Medulla oblongata (tissue), 1 donor: ENCODE results near the gene PLXNB3.
"Not testable (repeated sequence)": the region's sequence is repeated elsewhere in the genome, so short reads cannot be mapped to it uniquely, and the experiment has no call there.

Experiments used
- DNase-seq: peaks from one replicate; pipeline ENCODE4 v3.0.0-alpha.2; 2015; ENCODE audit errors: extremely low spot score

The PLXNB3 gene

GRCh38 chrX:153814591-153815315 lies 50.7 kb downstream of the PLXNB3 start:
- no peak for DNase-seq

GRCh38 chrX:153816831-153817690 lies 53.0 kb downstream of the PLXNB3 start:
- no peak for DNase-seq

GRCh38 chrX:153818064-153818463 lies 54.0 kb downstream of the PLXNB3 start:
- DNase-seq: not testable (repeated sequence)

GRCh38 chrX:153818571-153819383 lies 54.7 kb downstream of the PLXNB3 start:
- no peak for DNase-seq

- no peak for DNase-seq
Observed at GRCh38 chrX:153819384-153820040, 55.5 kb downstream of the PLXNB3 start.

- no peak for DNase-seq
Observed at GRCh38 chrX:153820601-153821000, 56.6 kb downstream of the PLXNB3 start.

- no peak for DNase-seq
Observed at GRCh38 chrX:153821066-153821465, 57.0 kb downstream of the PLXNB3 start.

GRCh38 chrX:153824348-153824747 lies 60.3 kb downstream of the PLXNB3 start:
- no peak for DNase-seq

- no peak for DNase-seq
Observed at GRCh38 chrX:153825042-153825441, 61.0 kb downstream of the PLXNB3 start.
